ENCODE results near the gene FER. TPM values are rescaled to one million over a fixed set of nuclear protein-coding genes. Genes with fewer than 3 reads are reported as not detected.
"Not testable (repeated sequence)": the region's sequence is repeated elsewhere in the genome, so short reads cannot be mapped to it uniquely, and the experiment has no call there.

FER gene
- total RNA-seq, 1 experiment from 2014 or later, result 22.1 TPM

GRCh38 chr5:108983461-108984092 is 235.9 kb downstream of the FER start:
- Histone ChIP-seq H3K27ac (ENCODE audit: low read length) (no peak overlapping the region), H3K36me3 (ENCODE audit: control insufficient read depth, insufficient read depth, low read length) (no peaks in the 10 kb centered on the region), H3K27me3 (ENCODE audit: control insufficient read depth, insufficient read depth, low read length) (no peaks in the 10 kb centered on the region), H3K4me3 (ENCODE audit: low read depth in 2 of 2, low read length in 2 of 2) (no peak overlapping the region), H3K4me1 (ENCODE audit: control insufficient read depth, insufficient read depth, low read length) (no peaks in the 10 kb centered on the region), H3K9me3 (ENCODE audit: control insufficient read depth, insufficient read depth, low read depth, low read length) (no peaks in the 10 kb centered on the region)
- no peak for DNase-seq (ENCODE audit: low read depth, low spot score)
- no TSS peak for BruUV-seq (replicated peaks)
- ChIA-PET POLR2A (no interaction called here), CTCF (no interaction called here)
- no peak for ATAC-seq
- intact Hi-C loops (cut with micrococcal nuclease; ENCODE audit: unreplicated experiment) (no loop called here), in situ Hi-C loops (cut with HindIII; ENCODE audit: low pct_unique_long_range_greater_than_20kb, low sequenced_read_pairs) (no loop called here)
- TF ChIP-seq CTCF (IDR thresholded peaks at IDR 0.05) (no peak), TCF7L2 (IDR thresholded peaks at IDR 0.05; ENCODE audit: low read depth, low read length) (no peak), REST (IDR thresholded peaks at IDR 0.05; ENCODE audit: insufficient read depth in 1 of 2, low read depth in 2 of 2, low read length in 1 of 2) (no peak), SIN3A (IDR thresholded peaks at IDR 0.05; ENCODE audit: borderline replicate concordance, insufficient read depth, low read depth, low read length) (no peak), POLR2AphosphoS5 (IDR thresholded peaks at IDR 0.05; ENCODE audit: low read depth, low read length) (no peak)

- ATAC-seq (no peak), DNase-seq (ENCODE audit: low read depth, low spot score) (no peak)
- no peak overlapping the region for H3K27ac ChIP-seq (ENCODE audit: low read length)
- POLR2A ChIA-PET, result no interaction called here
- BruUV-seq (replicated peaks), result no TSS peak
- H3K36me3 ChIP-seq (ENCODE audit: control insufficient read depth, insufficient read depth, low read length), result no peaks in the 10 kb centered on the region
- CTCF ChIA-PET, result no interaction called here
- intact Hi-C loops (cut with micrococcal nuclease; ENCODE audit: unreplicated experiment) (no loop called here), in situ Hi-C loops (cut with HindIII; ENCODE audit: low pct_unique_long_range_greater_than_20kb, low sequenced_read_pairs) (no loop called here)
- no peaks in the 10 kb centered on the region for H3K27me3 ChIP-seq (ENCODE audit: control insufficient read depth, insufficient read depth, low read length)
- TF ChIP-seq REST (IDR thresholded peaks at IDR 0.05; ENCODE audit: insufficient read depth in 1 of 2, low read depth in 2 of 2, low read length in 1 of 2), result no peak
- no peaks in the 10 kb centered on the region for H3K4me1 ChIP-seq (ENCODE audit: control insufficient read depth, insufficient read depth, low read length)
- no peak overlapping the region for H3K4me3 ChIP-seq (ENCODE audit: low read depth in 2 of 2, low read length in 2 of 2)
- H3K9me3 ChIP-seq (ENCODE audit: control insufficient read depth, insufficient read depth, low read depth, low read length), result no peaks in the 10 kb centered on the region
These were observed 242.2 kb downstream of the FER start for GRCh38 chr5:108989761-108990392.

- ATAC-seq; H3K27ac ChIP-seq (ENCODE audit: low read length); H3K27me3 ChIP-seq (ENCODE audit: control insufficient read depth, insufficient read depth, low read length); CTCF ChIA-PET; BruUV-seq (replicated peaks); intact Hi-C loops (cut with micrococcal nuclease; ENCODE audit: unreplicated experiment); DNase-seq (ENCODE audit: low read depth, low spot score); POLR2A ChIA-PET; in situ Hi-C loops (cut with HindIII; ENCODE audit: low pct_unique_long_range_greater_than_20kb, low sequenced_read_pairs); H3K36me3 ChIP-seq (ENCODE audit: control insufficient read depth, insufficient read depth, low read length); H3K9me3 ChIP-seq (ENCODE audit: control insufficient read depth, insufficient read depth, low read depth, low read length); H3K4me3 ChIP-seq (ENCODE audit: low read depth in 2 of 2, low read length in 2 of 2); H3K4me1 ChIP-seq (ENCODE audit: control insufficient read depth, insufficient read depth, low read length): not testable (repeated sequence)
These were observed 244.8 kb downstream of the FER start for GRCh38 chr5:108992396-108993085.

- H3K27me3 ChIP-seq (ENCODE audit: control insufficient read depth, insufficient read depth, low read length); H3K9me3 ChIP-seq (ENCODE audit: control insufficient read depth, insufficient read depth, low read depth, low read length); CTCF ChIA-PET; ATAC-seq; DNase-seq (ENCODE audit: low read depth, low spot score); BruUV-seq (replicated peaks); H3K4me1 ChIP-seq (ENCODE audit: control insufficient read depth, insufficient read depth, low read length); H3K27ac ChIP-seq (ENCODE audit: low read length); H3K4me3 ChIP-seq (ENCODE audit: low read depth in 2 of 2, low read length in 2 of 2); in situ Hi-C loops (cut with HindIII; ENCODE audit: low pct_unique_long_range_greater_than_20kb, low sequenced_read_pairs); intact Hi-C loops (cut with micrococcal nuclease; ENCODE audit: unreplicated experiment); H3K36me3 ChIP-seq (ENCODE audit: control insufficient read depth, insufficient read depth, low read length): not testable (repeated sequence)
- POLR2A ChIA-PET, result interaction anchor here (0.6 kb wide), 1 partner anchor 65 kb away, joined by 7 read pairs; no protein-coding TSS in a partner anchor
These were observed 245.7 kb downstream of the FER start for GRCh38 chr5:108993440-108993839.

Data from Panc1 (cell line).